Measurements from ENCODE around the gene SERAC1. TPM values are rescaled to one million over a fixed set of nuclear protein-coding genes. Genes with fewer than 3 reads are reported as not detected.
"Not testable (repeated sequence)": the region's sequence is repeated elsewhere in the genome, so short reads cannot be mapped to it uniquely, and the experiment has no call there.

SERAC1 gene
- total RNA-seq, 1 experiment from 2014 or later: 7.6 TPM

DNA sequence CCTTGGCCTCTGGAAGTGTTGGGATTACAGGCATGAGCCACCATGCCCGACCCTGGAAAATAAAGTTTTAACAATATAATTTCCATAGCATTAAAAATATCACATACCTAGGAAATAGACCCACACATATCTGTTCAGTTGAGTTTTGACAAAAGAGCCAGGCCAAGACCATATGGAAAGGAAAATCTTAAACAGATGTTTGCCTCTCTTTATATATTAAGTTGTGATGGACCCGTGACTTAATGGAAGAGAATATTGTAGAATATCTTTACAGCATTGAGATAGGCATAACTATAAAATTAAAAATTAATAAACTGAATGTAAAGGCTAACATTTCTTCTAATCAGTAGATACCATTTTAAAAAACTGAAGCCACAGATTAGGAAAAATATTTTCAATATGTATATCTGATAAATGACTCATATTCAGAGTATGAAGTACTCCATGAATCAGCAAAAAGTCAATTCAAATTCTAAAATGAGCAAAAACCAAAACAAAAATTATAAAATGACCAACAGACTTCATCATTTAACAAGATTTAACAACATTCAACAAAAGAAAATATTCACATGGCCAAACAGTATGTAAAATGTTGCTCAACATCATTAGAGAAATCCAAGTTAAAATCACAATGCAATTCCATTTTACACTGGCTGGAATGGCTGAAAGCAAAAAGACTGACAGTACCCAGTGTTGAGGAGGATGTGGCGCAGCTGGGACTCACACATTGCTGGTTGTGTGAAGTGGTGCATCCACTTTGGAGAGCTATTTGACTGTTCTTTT, 43.4 kb upstream of the SERAC1 start:
- Histone ChIP-seq H4K8ac (replicated peaks; ENCODE audit: insufficient read length, low read depth, low read length) (no peak overlapping the region), H2BK5ac (ENCODE audit: insufficient read length, low read length) (no peak overlapping the region), H3K4me1 (ENCODE audit: insufficient read depth, low read length) (no peaks in the 10 kb centered on the region), H3K56ac (ENCODE audit: insufficient read length, low read depth, low read length) (no peak overlapping the region), H2AFZ (ENCODE audit: low read length) (no peak overlapping the region), H3K4ac (ENCODE audit: low read depth, low read length) (no peak overlapping the region), H4K91ac (ENCODE audit: insufficient read length, low read depth, low read length) (no peak overlapping the region), H2AK5ac (ENCODE audit: insufficient read length, low read length) (no peak overlapping the region), H3K23me2 (ENCODE audit: insufficient read length, low read depth, low read length, poor library complexity, severe bottlenecking) (no peaks in the 10 kb centered on the region), H4K5ac (ENCODE audit: insufficient read length, low read depth, low read length) (no peak overlapping the region), H3K9me3 (ENCODE audit: control insufficient read depth, low read depth, low read length) (no peaks in the 10 kb centered on the region), H3K27me3 (ENCODE audit: insufficient read depth, low read length) (no peaks in the 10 kb centered on the region), H2BK120ac (ENCODE audit: low read depth, low read length, poor library complexity, severe bottlenecking) (no peak overlapping the region), H3K4me2 (ENCODE audit: insufficient read depth, insufficient read length, low read length) (no peak overlapping the region), H3K14ac (ENCODE audit: insufficient read depth, low read length) (no peak overlapping the region), H3K9ac (ENCODE audit: extremely low read depth, insufficient read length, low read length) (no peak overlapping the region), H3K18ac (ENCODE audit: insufficient read length, low read depth, low read length) (no peak overlapping the region), H3K79me2 (ENCODE audit: insufficient read depth, low read length) (no peaks in the 10 kb centered on the region), H4K20me1 (ENCODE audit: control insufficient read depth, insufficient read depth, insufficient read length) (no peaks in the 10 kb centered on the region), H3K79me1 (ENCODE audit: insufficient read depth, low read depth, low read length, poor library complexity, severe bottlenecking) (no peaks in the 10 kb centered on the region), H2BK12ac (ENCODE audit: insufficient read length, low read depth, low read length) (no peak overlapping the region), H3T11ph (ENCODE audit: low read length) (no peak overlapping the region), H3K27ac (ENCODE audit: insufficient read length, low read depth, low read length) (no peak overlapping the region), H3K23ac (ENCODE audit: insufficient read length, low read depth, low read length) (no peak overlapping the region), H2BK15ac (ENCODE audit: low read depth, low read length) (no peak overlapping the region), H2BK20ac (ENCODE audit: low read depth, low read length, poor library complexity, severe bottlenecking) (no peak overlapping the region)
- TF ChIP-seq, protein P1, sequence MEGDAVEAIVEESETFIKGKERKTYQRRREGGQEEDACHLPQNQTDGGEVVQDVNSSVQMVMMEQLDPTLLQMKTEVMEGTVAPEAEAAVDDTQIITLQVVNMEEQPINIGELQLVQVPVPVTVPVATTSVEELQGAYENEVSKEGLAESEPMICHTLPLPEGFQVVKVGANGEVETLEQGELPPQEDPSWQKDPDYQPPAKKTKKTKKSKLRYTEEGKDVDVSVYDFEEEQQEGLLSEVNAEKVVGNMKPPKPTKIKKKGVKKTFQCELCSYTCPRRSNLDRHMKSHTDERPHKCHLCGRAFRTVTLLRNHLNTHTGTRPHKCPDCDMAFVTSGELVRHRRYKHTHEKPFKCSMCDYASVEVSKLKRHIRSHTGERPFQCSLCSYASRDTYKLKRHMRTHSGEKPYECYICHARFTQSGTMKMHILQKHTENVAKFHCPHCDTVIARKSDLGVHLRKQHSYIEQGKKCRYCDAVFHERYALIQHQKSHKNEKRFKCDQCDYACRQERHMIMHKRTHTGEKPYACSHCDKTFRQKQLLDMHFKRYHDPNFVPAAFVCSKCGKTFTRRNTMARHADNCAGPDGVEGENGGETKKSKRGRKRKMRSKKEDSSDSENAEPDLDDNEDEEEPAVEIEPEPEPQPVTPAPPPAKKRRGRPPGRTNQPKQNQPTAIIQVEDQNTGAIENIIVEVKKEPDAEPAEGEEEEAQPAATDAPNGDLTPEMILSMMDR (conservative IDR thresholded peaks at IDR 0.05): no peak
- no peaks in the 10 kb centered on the region for H3K36me3 Mint-ChIP-seq (ENCODE audit: insufficient read depth in 1 of 3, low read depth in 3 of 3)
- no peaks in the 10 kb centered on the region for H3K9me3 Mint-ChIP-seq
- no peak for DNase-seq
- no CpG with 5 or more reads among the region's 3 CpGs for WGBS (ENCODE audit: extremely low coverage, insufficient read length, low lambda C conversion rate)
- no peak overlapping the region for H3K27ac Mint-ChIP-seq
- H3K4me3 Mint-ChIP-seq: no peak overlapping the region
- H3K27me3 Mint-ChIP-seq (ENCODE audit: low read depth): peaks cover 1% of the 10 kb centered on the region
- no peaks in the 10 kb centered on the region for H3K4me1 Mint-ChIP-seq

DNA sequence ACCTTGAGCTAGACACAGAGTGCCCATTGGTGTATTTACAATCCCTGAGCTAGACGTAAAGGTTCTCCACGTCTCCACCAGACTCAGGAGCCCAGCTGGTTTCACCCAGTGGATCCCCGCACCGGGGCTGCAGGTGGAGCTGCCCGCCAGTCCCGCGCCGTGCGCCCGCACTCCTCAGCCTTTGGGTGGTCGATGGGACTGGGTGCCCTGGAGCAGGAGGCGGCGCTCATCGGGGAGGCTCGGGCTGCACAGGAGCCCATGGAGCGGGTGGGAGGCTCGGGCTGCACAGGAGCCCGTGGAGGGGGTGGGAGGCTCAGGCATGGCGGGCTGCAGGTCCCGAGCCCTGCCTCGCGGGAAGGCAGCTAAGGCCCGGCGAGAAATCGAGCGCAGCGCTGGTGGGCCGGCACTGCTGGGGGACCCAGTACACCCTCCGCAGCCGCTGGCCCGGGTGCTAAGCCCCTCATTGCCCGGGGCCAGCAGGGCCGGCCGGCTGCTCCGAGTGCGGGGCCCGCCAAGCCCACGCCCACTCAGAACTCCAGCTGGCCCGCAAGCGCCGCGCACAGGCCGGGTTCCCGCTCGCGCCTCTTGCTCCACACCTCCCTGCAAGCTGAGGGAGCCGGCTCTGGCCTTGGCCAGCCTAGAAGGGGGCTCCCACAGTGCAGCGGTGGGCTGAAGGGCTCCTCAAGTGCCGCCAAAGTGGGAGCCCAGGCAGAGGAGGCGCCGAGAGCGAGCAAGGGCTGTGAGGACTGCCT, 41.7 kb upstream of the SERAC1 start:
- not testable (repeated sequence) for H3K4me2 ChIP-seq (ENCODE audit: insufficient read depth, insufficient read length, low read length); H3K27me3 Mint-ChIP-seq (ENCODE audit: low read depth); H3K79me2 ChIP-seq (ENCODE audit: insufficient read depth, low read length); H3K23me2 ChIP-seq (ENCODE audit: insufficient read length, low read depth, low read length, poor library complexity, severe bottlenecking); H3K27ac Mint-ChIP-seq; H3K79me1 ChIP-seq (ENCODE audit: insufficient read depth, low read depth, low read length, poor library complexity, severe bottlenecking); H2AFZ ChIP-seq (ENCODE audit: low read length); H3K9ac ChIP-seq (ENCODE audit: extremely low read depth, insufficient read length, low read length); H3K9me3 Mint-ChIP-seq; H2BK15ac ChIP-seq (ENCODE audit: low read depth, low read length); H3K23ac ChIP-seq (ENCODE audit: insufficient read length, low read depth, low read length); H2BK120ac ChIP-seq (ENCODE audit: low read depth, low read length, poor library complexity, severe bottlenecking); H3K14ac ChIP-seq (ENCODE audit: insufficient read depth, low read length); H3K4me1 ChIP-seq (ENCODE audit: insufficient read depth, low read length); H3T11ph ChIP-seq (ENCODE audit: low read length); H4K8ac ChIP-seq (replicated peaks; ENCODE audit: insufficient read length, low read depth, low read length); H2AK5ac ChIP-seq (ENCODE audit: insufficient read length, low read length); H3K56ac ChIP-seq (ENCODE audit: insufficient read length, low read depth, low read length); H3K4me1 Mint-ChIP-seq; H3K18ac ChIP-seq (ENCODE audit: insufficient read length, low read depth, low read length); H4K20me1 ChIP-seq (ENCODE audit: control insufficient read depth, insufficient read depth, insufficient read length); H3K27ac ChIP-seq (ENCODE audit: insufficient read length, low read depth, low read length); H4K91ac ChIP-seq (ENCODE audit: insufficient read length, low read depth, low read length); H3K9me3 ChIP-seq (ENCODE audit: control insufficient read depth, low read depth, low read length); H2BK5ac ChIP-seq (ENCODE audit: insufficient read length, low read length); H3K4ac ChIP-seq (ENCODE audit: low read depth, low read length); H2BK20ac ChIP-seq (ENCODE audit: low read depth, low read length, poor library complexity, severe bottlenecking); H4K5ac ChIP-seq (ENCODE audit: insufficient read length, low read depth, low read length); H3K4me3 Mint-ChIP-seq; H2BK12ac ChIP-seq (ENCODE audit: insufficient read length, low read depth, low read length); H3K27me3 ChIP-seq (ENCODE audit: insufficient read depth, low read length); H3K36me3 Mint-ChIP-seq (ENCODE audit: insufficient read depth in 1 of 3, low read depth in 3 of 3); DNase-seq
- no CpG with 5 or more reads among the region's 52 CpGs for WGBS (ENCODE audit: extremely low coverage, insufficient read length, low lambda C conversion rate)

Measured in H9 (cell line).